Stimulated activated effector memory CD8-positive, alpha-beta T cell treated with anti-CD3 and anti-CD28 coated beads, Interleukin-12 subunit alpha, Interleukin-12 subunit beta, amount 100 ng/mL, for 72 hours (primary cell): ENCODE measurements around the gene WWOX.

Experiments
- ATAC-seq: fragments of 150-1000 bp; cut with Tn5 transposase; 2 replicates; pipeline ENCODE4 v1.10.0; 2021
- DNase-seq, 2 donors: peaks; one replicate each; pipeline ENCODE4 v3.0.0; 2021 to 2022; ENCODE audit warnings: low spot score in 2 of 2
- H3K27ac Mint-ChIP-seq: one replicate; pipeline ENCODE4 v1.8.0; 2022; ENCODE audit warnings: mild to moderate bottlenecking, mixed read lengths
- H3K36me3 Mint-ChIP-seq: one replicate; pipeline ENCODE4 v1.8.0; 2022; ENCODE audit warnings: mild to moderate bottlenecking, mixed read lengths
- H3K4me1 Mint-ChIP-seq: one replicate; pipeline ENCODE4 v1.8.0; 2022; ENCODE audit warnings: mixed read lengths
- H3K4me3 Mint-ChIP-seq: one replicate; pipeline ENCODE4 v1.8.0; 2022; ENCODE audit warnings: mild to moderate bottlenecking, mixed read lengths
- H3K9me3 Mint-ChIP-seq: one replicate; pipeline ENCODE4 v1.8.0; 2022; ENCODE audit warnings: mixed read lengths

WWOX gene

GRCh38 chr16:78264642-78265041 is 165.2 kb downstream of the WWOX start:
- Mint-ChIP-seq H3K9me3 (no peaks in the 10 kb centered on the region), H3K27ac (no peak overlapping the region), H3K4me1 (no peaks in the 10 kb centered on the region), H3K4me3 (no peak overlapping the region), H3K36me3 (no peaks in the 10 kb centered on the region)
- no peak for ATAC-seq
- no peak for DNase-seq

GRCh38 chr16:78269256-78269655 is 169.8 kb downstream of the WWOX start:
- H3K4me3 Mint-ChIP-seq = no peak overlapping the region
- no peaks in the 10 kb centered on the region for H3K9me3 Mint-ChIP-seq
- no peaks in the 10 kb centered on the region for H3K4me1 Mint-ChIP-seq
- H3K36me3 Mint-ChIP-seq = no peaks in the 10 kb centered on the region
- ATAC-seq (no peak), DNase-seq (no peak)
- H3K27ac Mint-ChIP-seq = no peak overlapping the region

GRCh38 chr16:78271981-78272380 is 172.5 kb downstream of the WWOX start:
- no peak for DNase-seq
- ATAC-seq = no peak
- no peak overlapping the region for H3K27ac Mint-ChIP-seq
- no peaks in the 10 kb centered on the region for H3K9me3 Mint-ChIP-seq
- H3K4me3 Mint-ChIP-seq = no peak overlapping the region
- H3K4me1 Mint-ChIP-seq = no peaks in the 10 kb centered on the region
- no peaks in the 10 kb centered on the region for H3K36me3 Mint-ChIP-seq

GRCh38 chr16:78274771-78275170 is 175.3 kb downstream of the WWOX start:
- H3K9me3 Mint-ChIP-seq = no peaks in the 10 kb centered on the region
- no peak for ATAC-seq
- DNase-seq = no peak
- no peaks in the 10 kb centered on the region for H3K4me1 Mint-ChIP-seq
- no peak overlapping the region for H3K4me3 Mint-ChIP-seq
- no peak overlapping the region for H3K27ac Mint-ChIP-seq
- no peaks in the 10 kb centered on the region for H3K36me3 Mint-ChIP-seq

GRCh38 chr16:78275420-78275819 is 176.0 kb downstream of the WWOX start:
- Mint-ChIP-seq H3K36me3 (no peaks in the 10 kb centered on the region), H3K4me3 (no peak overlapping the region), H3K27ac (no peak overlapping the region), H3K9me3 (no peaks in the 10 kb centered on the region), H3K4me1 (no peaks in the 10 kb centered on the region)
- DNase-seq (no peak), ATAC-seq (no peak)

GRCh38 chr16:78277321-78278055 is 178.0 kb downstream of the WWOX start:
- Mint-ChIP-seq H3K27ac (no peak overlapping the region), H3K9me3 (no peaks in the 10 kb centered on the region), H3K4me3 (no peak overlapping the region), H3K4me1 (no peaks in the 10 kb centered on the region), H3K36me3 (no peaks in the 10 kb centered on the region)
- ATAC-seq (no peak), DNase-seq (no peak)

GRCh38 chr16:78278056-78278450 is 178.6 kb downstream of the WWOX start:
- ATAC-seq = no peak
- no peak overlapping the region for H3K27ac Mint-ChIP-seq
- no peak for DNase-seq
- H3K4me1 Mint-ChIP-seq = no peaks in the 10 kb centered on the region
- H3K36me3 Mint-ChIP-seq = no peaks in the 10 kb centered on the region
- no peak overlapping the region for H3K4me3 Mint-ChIP-seq
- no peaks in the 10 kb centered on the region for H3K9me3 Mint-ChIP-seq

- Mint-ChIP-seq H3K4me3 (no peak overlapping the region), H3K9me3 (no peaks in the 10 kb centered on the region), H3K36me3 (no peaks in the 10 kb centered on the region), H3K4me1 (no peaks in the 10 kb centered on the region), H3K27ac (no peak overlapping the region)
- ATAC-seq = no peak
- DNase-seq = no peak
These were observed 181.7 kb downstream of the WWOX start for GRCh38 chr16:78281115-78281514.

GRCh38 chr16:78283548-78284251 is 184.2 kb downstream of the WWOX start:
- H3K36me3 Mint-ChIP-seq = no peaks in the 10 kb centered on the region
- ATAC-seq (no peak), DNase-seq (no peak)
- no peaks in the 10 kb centered on the region for H3K4me1 Mint-ChIP-seq
- H3K27ac Mint-ChIP-seq = no peak overlapping the region
- H3K4me3 Mint-ChIP-seq = no peak overlapping the region
- H3K9me3 Mint-ChIP-seq = no peaks in the 10 kb centered on the region

GRCh38 chr16:78284326-78284725 is 184.9 kb downstream of the WWOX start:
- Mint-ChIP-seq H3K4me1 (no peaks in the 10 kb centered on the region), H3K27ac (no peak overlapping the region), H3K36me3 (no peaks in the 10 kb centered on the region), H3K9me3 (no peaks in the 10 kb centered on the region), H3K4me3 (no peak overlapping the region)
- DNase-seq (no peak), ATAC-seq (no peak)

- DNase-seq (no peak), ATAC-seq (no peak)
- Mint-ChIP-seq H3K36me3 (no peaks in the 10 kb centered on the region), H3K4me3 (no peak overlapping the region), H3K4me1 (no peaks in the 10 kb centered on the region), H3K27ac (no peak overlapping the region), H3K9me3 (no peaks in the 10 kb centered on the region)
These were observed 185.5 kb downstream of the WWOX start for GRCh38 chr16:78284957-78285434.

- Mint-ChIP-seq H3K4me1 (no peaks in the 10 kb centered on the region), H3K4me3 (no peak overlapping the region), H3K9me3 (no peaks in the 10 kb centered on the region), H3K36me3 (no peaks in the 10 kb centered on the region), H3K27ac (no peak overlapping the region)
- no peak for DNase-seq
- ATAC-seq = no peak
These were observed 186.0 kb downstream of the WWOX start for GRCh38 chr16:78285437-78285922.

- Mint-ChIP-seq H3K27ac (no peak overlapping the region), H3K36me3 (no peaks in the 10 kb centered on the region), H3K4me3 (no peak overlapping the region), H3K9me3 (no peaks in the 10 kb centered on the region), H3K4me1 (no peaks in the 10 kb centered on the region)
- ATAC-seq (no peak), DNase-seq (no peak)
These were observed 186.6 kb downstream of the WWOX start for GRCh38 chr16:78286065-78286464.

- no peak for ATAC-seq
- DNase-seq = no peak
- no peaks in the 10 kb centered on the region for H3K36me3 Mint-ChIP-seq
- H3K4me1 Mint-ChIP-seq = no peaks in the 10 kb centered on the region
- H3K9me3 Mint-ChIP-seq = no peaks in the 10 kb centered on the region
- no peak overlapping the region for H3K4me3 Mint-ChIP-seq
- no peak overlapping the region for H3K27ac Mint-ChIP-seq
These were observed 189.4 kb downstream of the WWOX start for GRCh38 chr16:78288888-78289287.

- H3K4me1 Mint-ChIP-seq = no peaks in the 10 kb centered on the region
- H3K36me3 Mint-ChIP-seq = no peaks in the 10 kb centered on the region
- no peaks in the 10 kb centered on the region for H3K9me3 Mint-ChIP-seq
- DNase-seq (no peak), ATAC-seq (no peak)
- no peak overlapping the region for H3K27ac Mint-ChIP-seq
- H3K4me3 Mint-ChIP-seq = no peak overlapping the region
These were observed 189.9 kb downstream of the WWOX start for GRCh38 chr16:78289373-78289772.

GRCh38 chr16:78289844-78290277 is 190.4 kb downstream of the WWOX start:
- Mint-ChIP-seq H3K9me3 (no peaks in the 10 kb centered on the region), H3K36me3 (no peaks in the 10 kb centered on the region), H3K4me3 (no peak overlapping the region), H3K4me1 (no peaks in the 10 kb centered on the region), H3K27ac (no peak overlapping the region)
- no peak for DNase-seq
- no peak for ATAC-seq
